ENCODE data around the gene SLC4A4.

DNA sequence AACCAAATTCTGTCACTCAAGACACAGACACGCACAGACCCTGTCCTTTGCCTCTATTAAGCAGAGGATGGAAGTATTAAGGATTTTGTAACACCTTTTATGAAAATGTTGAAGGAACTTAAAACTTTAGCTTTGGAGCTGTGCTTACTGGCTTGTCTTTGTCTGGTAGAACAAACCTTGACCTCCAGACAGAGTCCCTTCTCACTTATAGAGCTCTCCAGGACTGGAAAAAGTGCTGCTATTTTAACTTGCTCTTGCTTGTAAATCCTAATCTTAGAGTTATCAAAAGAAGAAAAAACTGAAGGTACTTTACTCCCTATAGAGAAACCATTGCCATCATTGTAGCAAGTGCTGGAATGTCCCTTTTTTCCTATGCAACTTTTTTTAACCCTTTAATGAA is 229.3 kb downstream of the SLC4A4 start:
- TF ChIP-seq, protein P1, sequence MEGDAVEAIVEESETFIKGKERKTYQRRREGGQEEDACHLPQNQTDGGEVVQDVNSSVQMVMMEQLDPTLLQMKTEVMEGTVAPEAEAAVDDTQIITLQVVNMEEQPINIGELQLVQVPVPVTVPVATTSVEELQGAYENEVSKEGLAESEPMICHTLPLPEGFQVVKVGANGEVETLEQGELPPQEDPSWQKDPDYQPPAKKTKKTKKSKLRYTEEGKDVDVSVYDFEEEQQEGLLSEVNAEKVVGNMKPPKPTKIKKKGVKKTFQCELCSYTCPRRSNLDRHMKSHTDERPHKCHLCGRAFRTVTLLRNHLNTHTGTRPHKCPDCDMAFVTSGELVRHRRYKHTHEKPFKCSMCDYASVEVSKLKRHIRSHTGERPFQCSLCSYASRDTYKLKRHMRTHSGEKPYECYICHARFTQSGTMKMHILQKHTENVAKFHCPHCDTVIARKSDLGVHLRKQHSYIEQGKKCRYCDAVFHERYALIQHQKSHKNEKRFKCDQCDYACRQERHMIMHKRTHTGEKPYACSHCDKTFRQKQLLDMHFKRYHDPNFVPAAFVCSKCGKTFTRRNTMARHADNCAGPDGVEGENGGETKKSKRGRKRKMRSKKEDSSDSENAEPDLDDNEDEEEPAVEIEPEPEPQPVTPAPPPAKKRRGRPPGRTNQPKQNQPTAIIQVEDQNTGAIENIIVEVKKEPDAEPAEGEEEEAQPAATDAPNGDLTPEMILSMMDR (IDR thresholded peaks at IDR 0.05; ENCODE audit: low read depth, low read length, missing input control), result no peak
- TF ChIP-seq, protein P2, sequence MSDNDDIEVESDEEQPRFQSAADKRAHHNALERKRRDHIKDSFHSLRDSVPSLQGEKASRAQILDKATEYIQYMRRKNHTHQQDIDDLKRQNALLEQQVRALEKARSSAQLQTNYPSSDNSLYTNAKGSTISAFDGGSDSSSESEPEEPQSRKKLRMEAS (IDR thresholded peaks at IDR 0.05), result no peak
- no peak for TF ChIP-seq JUND (IDR thresholded peaks at IDR 0.05)

Data from liver (tissue), 3 donors.